ENCODE data around the gene MAP1A.

MAP1A gene

DNA sequence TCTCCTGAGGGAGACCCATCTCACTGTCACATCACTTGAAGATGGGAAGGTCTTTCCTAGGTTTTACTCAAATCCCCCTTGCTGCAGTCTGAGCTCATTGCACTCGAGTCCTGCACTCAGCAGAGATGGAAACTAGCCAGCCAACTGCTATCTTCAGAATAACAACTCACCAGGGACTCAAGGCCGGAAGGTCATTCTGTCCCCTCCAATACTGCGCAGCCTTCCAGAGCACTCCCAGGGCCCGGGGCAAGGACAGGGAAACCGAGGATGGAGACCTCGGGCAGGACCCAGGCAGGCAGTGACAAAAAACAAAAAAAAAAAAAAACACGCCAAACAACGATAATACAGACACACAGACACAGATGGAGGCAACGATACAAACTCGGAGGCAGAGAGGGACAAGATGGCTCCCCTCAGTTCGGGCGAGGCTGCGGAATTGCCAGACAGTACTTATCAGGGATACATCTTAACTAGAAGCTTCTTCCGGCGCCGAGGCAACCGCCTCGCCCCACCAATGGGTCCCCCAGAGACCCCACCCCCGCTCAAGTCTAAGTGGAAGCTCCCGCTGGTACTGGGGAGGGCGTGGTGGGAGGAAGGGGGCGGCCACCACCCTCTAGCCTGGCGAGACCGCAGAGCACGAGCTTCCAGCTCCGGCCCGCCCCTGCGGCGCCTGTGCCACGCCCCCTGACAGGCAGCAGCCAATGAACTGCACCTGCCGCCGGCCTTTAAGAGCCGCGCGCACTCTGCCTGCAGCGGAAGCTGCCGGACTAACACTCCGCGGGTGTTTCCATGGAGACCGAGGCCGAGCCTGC is 7.0 kb upstream of the MAP1A start:
- DNase-seq (ENCODE audit: low read depth in 1 of 2, low spot score in 1 of 2) = peak; percentile 88 to 92

DNA sequence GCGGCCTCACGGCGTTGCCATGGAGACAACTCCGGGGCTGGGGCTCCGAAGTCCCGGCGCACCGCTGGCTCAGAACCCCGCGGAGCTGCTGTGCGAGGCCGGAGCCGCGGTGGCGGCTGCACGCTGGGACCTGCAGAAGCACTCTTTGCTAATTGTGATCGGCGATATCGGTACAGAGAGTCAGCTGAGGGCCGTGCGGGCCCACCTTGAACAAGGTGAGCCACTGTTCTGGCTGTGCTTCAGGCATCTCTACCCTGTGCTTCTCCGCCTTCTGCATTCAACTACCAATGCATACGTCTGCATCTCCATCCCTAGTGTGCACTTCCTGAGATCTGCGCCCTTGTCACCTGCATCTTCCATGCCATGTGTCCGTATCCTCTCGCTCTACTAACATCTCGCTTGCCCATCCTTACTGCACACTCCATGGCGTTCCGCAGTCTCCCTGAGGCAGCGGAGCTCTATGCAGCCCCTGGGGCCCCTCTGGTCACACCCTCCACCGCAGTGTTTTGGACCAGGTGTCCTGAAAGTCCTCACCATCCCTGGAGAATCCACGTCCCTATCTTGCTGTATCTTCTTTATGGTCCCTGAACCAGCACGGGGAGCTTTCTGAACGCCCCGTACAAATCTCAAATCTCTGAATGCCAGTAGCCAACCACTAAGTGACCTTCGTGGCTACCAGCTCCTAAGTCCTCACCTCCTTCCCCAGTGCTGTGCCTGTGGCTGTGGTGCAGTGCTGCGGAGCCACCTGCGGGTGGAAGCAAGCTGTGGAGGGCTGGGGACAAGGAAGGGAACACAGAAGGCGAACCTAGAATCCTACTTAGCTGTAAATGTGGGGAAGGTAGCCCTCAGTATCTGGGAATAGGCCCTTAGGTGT is 6.2 kb upstream of the MAP1A start:
- no peak for DNase-seq (ENCODE audit: low read depth in 1 of 2, low spot score in 1 of 2)

DNA sequence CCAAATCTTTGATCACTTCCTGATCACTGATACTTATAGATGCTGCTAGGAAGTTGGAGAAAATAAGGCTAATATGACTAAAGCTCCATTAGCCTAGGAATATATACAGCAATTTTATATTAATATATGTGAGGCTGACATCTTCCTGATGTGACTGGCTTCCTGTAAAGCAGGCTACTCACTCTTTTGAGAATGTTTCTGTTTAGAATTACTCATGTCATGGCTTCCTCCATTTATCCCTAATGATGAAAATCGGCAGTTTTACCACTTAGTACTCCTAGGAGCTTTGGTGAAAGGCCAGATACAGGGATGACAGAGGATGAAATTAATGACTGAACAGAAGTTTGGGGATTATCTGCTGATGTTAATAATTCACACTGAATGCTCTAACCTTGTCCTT is 3.9 kb upstream of the MAP1A start:
- DNase-seq (ENCODE audit: low read depth in 1 of 2, low spot score in 1 of 2) = no peak

DNA sequence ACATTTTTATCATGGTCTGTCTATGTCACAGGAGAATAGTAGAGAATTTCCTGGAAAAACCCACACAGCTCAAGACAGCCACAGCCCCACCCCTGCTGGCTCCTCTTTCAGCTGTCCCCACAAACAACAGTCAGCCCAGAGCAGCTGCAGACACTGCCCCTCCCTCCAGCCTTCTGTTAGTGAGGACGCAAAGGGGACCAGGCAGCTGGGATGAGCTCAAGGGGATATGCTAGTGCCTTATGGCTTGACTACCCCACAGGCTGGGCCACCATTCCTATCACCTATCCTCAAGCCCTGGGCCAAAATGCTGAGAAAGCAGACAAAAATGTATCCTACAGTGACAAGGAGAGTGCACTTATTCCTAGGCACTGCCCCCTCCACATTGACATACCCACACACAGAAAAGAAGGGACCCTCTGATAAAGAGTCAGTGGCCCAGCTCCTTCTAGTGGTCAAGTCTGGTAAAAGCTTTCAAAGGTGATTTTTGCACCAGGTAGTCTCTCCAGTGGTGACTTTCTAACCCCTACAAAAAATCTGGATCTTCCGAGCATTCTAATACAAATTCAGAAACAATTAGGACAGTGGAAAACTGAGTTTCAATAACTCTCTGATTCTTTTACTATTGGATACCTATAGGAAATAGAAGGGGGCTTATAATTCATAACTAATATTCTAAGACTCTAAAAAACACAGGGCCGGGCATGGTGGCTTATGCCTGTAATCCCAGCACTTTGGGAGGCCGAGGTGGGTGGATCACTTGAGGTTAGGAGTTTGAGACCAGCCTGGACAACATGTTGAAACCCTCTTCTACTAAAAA is 3.0 kb upstream of the MAP1A start:
- DNase-seq (ENCODE audit: low read depth in 1 of 2, low spot score in 1 of 2) = no peak

DNA sequence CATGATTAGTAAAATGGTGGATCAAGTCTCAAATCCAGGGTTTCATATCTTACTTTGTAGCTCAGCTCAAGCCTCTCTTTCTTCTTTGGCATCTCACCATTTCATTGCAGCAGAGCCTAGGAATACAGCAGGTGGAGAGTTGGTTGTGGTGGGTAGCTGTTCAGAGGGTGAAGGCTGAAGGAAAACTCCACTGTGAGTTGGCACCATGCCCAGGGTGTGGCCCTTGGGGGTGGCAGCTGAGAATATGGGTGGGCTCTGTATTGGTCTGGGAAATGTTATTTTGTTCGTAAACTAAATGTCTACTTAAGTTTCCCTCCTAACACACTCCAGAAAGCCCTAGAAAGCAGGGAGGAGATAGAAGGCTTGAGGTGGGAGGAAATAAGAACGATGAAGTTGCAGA is 1.7 kb upstream of the MAP1A start:
- DNase-seq (ENCODE audit: low read depth in 1 of 2, low spot score in 1 of 2) = no peak

- no peak for DNase-seq (ENCODE audit: low read depth in 1 of 2, low spot score in 1 of 2)
These were observed 1.2 kb upstream of the MAP1A start for GRCh38 chr15:43516185-43516584.

DNA sequence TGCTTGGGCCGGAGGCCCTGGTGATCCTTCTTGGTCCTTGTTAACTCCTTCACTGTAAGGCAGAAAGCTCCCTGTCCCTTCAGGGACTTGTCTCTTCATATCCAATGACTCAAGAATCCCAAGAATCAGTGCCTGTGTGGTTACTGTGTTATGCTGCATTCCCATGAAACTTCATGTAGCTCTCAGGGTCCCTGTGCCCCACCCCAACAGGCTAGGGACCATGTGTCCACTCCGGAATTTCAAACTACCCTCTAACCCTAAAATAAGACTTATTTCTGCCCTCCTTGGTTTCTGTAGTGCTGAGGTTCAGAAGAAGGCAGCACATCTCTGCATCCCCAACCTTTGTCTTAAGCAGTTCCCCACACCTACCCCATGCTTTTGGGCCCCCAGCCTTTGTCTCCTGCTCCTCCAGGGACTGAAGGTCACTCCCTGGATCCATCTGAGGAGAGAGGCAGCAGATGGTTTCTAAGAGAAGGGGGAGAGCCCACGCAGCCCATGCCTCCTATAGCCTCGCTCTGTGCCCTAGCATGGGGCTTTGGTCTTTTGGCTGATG is 531 bp upstream of the MAP1A start:
- no peak for DNase-seq (ENCODE audit: low read depth in 1 of 2, low spot score in 1 of 2)

DNA sequence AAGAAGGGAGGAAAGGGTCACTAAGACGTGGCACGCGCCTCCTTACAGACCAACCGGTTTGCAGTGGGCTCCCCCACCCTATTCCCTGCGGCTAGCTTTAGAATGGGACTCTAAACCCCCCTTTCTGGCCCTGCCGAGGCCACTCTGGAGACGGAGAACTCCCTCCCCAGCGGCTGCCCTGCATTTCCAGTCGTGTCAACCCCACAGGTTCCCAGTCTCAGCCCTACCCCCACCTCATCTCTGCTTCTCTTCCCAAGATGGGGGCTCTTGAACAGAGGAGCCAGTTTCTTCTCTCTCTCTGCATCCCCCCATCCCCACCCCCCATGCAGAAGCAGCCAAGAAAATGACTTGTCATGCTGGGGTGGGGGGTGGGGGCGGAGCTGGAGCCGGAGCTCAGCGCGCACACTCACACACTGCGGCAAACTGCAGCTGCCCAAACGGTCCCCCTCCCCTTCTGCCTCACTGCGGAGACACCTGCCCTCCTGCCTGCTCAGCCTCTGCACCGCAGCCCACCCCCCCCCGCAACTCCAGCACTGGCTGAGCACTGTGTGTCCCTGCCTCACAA is 871 bp downstream of the MAP1A start:
- DNase-seq (ENCODE audit: low read depth in 1 of 2, low spot score in 1 of 2) = no peak

DNA sequence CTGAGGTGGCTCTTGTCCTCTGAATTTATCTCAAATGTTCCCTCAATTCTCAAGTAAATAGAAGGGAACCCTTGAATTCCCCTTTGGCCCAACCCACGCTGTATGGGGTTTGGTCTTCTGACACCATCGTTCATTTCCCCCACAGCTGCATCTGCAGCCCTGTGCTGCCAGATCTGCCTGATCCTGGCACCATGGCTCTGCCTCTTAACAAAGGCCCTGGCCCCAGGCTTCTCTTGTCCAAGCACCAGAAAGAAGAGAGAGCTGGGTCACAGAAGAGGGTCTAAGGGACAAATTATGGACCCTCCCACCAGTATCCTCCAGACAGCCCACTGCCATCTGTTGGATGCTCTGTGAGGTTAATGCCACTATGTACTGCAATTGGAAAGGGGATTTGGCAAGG is 1.8 kb downstream of the MAP1A start:
- DNase-seq (ENCODE audit: low read depth in 1 of 2, low spot score in 1 of 2) = no peak

DNA sequence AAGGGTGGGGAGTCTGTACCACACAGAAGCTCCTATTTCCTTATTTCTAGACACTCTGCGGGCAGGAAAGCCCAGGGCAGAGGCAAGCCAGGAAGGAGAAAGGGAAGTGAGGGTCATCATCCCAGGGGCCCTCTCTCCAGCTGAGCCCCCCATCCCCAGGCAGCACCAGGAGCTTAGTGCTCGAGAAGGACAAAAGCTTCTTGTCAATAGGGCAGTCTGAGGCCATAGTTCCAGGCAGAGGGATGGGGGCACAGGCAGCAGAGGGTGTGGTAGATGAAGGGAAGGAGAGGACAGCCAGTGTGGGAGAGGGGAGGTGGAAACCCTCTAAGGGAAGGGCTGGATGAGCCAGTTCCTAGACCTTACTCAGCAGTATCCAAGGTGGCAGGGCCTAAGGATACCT is 2.7 kb downstream of the MAP1A start:
- DNase-seq (ENCODE audit: low read depth in 1 of 2, low spot score in 1 of 2) = no peak

- no peak for DNase-seq (ENCODE audit: low read depth in 1 of 2, low spot score in 1 of 2)
These were observed 4.0 kb downstream of the MAP1A start for GRCh38 chr15:43521419-43521818.

- no peak for DNase-seq (ENCODE audit: low read depth in 1 of 2, low spot score in 1 of 2)
These were observed 4.8 kb downstream of the MAP1A start for GRCh38 chr15:43522247-43522646.

DNA sequence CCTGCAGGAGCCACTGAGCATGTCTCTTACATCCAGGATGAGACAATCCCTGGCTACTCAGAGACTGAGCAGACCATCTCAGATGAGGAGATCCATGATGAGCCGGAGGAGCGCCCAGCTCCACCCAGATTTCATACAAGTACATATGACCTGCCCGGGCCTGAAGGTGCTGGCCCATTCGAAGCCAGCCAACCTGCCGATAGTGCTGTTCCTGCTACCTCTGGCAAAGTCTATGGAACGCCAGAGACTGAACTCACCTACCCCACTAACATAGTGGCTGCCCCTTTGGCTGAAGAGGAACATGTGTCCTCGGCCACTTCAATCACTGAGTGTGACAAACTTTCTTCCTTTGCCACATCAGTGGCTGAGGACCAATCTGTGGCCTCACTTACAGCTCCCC is 6.2 kb downstream of the MAP1A start:
- no peak for DNase-seq (ENCODE audit: low read depth in 1 of 2, low spot score in 1 of 2)

DNA sequence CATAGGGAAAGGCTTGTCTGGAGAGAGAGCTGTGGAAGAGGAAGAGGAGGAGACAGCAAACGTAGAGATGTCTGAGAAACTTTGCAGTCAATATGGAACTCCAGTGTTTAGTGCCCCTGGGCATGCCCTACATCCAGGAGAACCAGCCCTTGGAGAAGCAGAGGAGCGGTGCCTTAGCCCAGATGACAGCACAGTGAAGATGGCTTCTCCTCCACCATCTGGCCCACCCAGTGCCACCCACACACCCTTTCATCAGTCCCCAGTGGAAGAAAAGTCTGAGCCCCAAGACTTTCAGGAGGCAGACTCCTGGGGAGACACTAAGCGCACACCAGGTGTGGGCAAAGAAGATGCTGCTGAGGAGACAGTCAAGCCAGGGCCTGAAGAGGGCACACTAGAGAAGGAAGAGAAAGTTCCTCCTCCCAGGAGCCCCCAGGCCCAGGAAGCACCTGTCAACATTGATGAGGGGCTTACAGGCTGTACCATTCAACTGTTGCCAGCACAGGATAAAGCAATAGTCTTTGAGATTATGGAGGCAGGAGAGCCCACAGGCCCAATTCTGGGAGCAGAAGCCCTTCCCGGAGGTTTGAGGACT is 6.9 kb downstream of the MAP1A start:
- no peak for DNase-seq (ENCODE audit: low read depth in 1 of 2, low spot score in 1 of 2)

GRCh38 chr15:43525131-43525530 is 7.7 kb downstream of the MAP1A start:
- no peak for DNase-seq (ENCODE audit: low read depth in 1 of 2, low spot score in 1 of 2)

GRCh38 chr15:43526261-43526930 is 9.0 kb downstream of the MAP1A start:
- DNase-seq (ENCODE audit: low read depth in 1 of 2, low spot score in 1 of 2) = no peak

- DNase-seq (ENCODE audit: low read depth in 1 of 2, low spot score in 1 of 2) = no peak
These were observed 9.8 kb downstream of the MAP1A start for GRCh38 chr15:43527016-43527801.

DNA sequence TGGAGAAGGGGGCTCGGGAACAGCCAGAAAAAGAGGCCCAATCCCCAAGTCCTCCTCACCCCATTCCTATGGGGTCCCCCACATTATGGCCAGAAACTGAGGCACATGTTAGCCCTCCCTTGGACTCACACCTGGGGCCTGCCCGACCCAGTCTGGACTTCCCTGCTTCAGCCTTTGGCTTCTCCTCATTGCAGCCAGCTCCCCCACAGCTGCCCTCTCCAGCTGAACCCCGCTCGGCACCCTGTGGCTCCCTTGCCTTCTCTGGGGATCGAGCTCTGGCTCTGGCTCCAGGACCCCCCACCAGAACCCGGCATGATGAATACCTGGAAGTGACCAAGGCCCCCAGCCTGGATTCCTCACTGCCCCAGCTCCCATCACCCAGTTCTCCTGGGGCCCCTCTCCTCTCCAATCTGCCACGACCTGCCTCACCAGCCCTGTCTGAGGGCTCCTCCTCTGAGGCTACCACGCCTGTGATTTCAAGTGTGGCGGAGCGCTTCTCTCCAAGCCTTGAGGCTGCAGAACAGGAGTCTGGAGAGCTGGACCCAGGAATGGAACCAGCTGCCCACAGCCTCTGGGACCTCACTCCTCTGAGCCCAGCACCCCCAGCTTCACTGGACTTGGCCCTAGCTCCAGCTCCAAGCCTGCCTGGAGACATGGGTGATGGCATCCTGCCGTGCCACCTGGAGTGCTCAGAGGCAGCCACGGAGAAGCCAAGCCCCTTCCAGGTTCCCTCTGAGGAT is 10.6 kb downstream of the MAP1A start:
- no peak for DNase-seq (ENCODE audit: low read depth in 1 of 2, low spot score in 1 of 2)

All from stimulated activated CD4-positive, alpha-beta T cell treated with anti-CD3 and anti-CD28 coated beads, Interleukin-15, amount 100 ng/mL, for 1 hour (primary cell).